Colonic mucosa (tissue), 4 donors: ENCODE results near the gene CLN3. TPM values are rescaled to one million over a fixed set of nuclear protein-coding genes. Genes with fewer than 3 reads are reported as not detected.
"Not testable (repeated sequence)": the region's sequence is repeated elsewhere in the genome, so short reads cannot be mapped to it uniquely, and the experiment has no call there.

ENCODE experiments used
- DNase-seq: peaks from one replicate; pipeline ENCODE4 v3.0.0-alpha.2; 2020
- H3K27ac ChIP-seq: fragments of 200-600 bp; one replicate; pipeline ENCODE4 v1.8.0; 2021
- H3K27me3 ChIP-seq: fragments of 200-600 bp; one replicate; pipeline ENCODE4 v1.8.0; 2021
- H3K36me3 ChIP-seq: fragments of 200-600 bp; one replicate; pipeline ENCODE4 v1.8.0; 2021
- H3K4me1 ChIP-seq: fragments of 200-600 bp; one replicate; pipeline ENCODE4 v1.8.0; 2021; ENCODE audit warnings: mild to moderate bottlenecking
- H3K4me3 ChIP-seq: fragments of 200-600 bp; one replicate; pipeline ENCODE4 v1.8.0; 2021
- H3K9ac ChIP-seq, 2 donors: one replicate each; pipeline ENCODE4 v1.7.0; 2013; ENCODE audit warnings: control low read depth in 2 of 2, low read depth in 2 of 2, low read length in 2 of 2
- H3K9me3 ChIP-seq: fragments of 200-600 bp; one replicate; pipeline ENCODE4 v1.8.0; 2021
- intact Hi-C: fragments of 100-400 bp; cut with DNase I; formaldehyde crosslinking; loops from one replicate; pipeline ENCODE4 v1.14.1; 2022
- total RNA-seq, 2 donors: library from RNA; stranded (reverse); fragmentation: NEBNext Ultra II Directional in 1 of 2; extraction: Animal tissue kit (Norgen Biotek cat#: 25700) in 1 of 2; gene quantifications; one replicate each; pipeline ENCODE4 v1.2.1, GENCODE V29; 2021
- TF ChIP-seq, protein P1 (sequence below): fragments of 200-600 bp; IDR thresholded peaks from one replicate; pipeline ENCODE4 v1.8.0; 2022; ENCODE audit warnings: antibody characterized with exemption, mild to moderate bottlenecking
- donor health status: healthy.
- donor health status: DM: no; HTN: no; CAD: no.
- donor health status: DM: no; HTN: no; CAD: no.

The CLN3 gene
- total RNA-seq, 2 donors from 2014 or later: 101 to 123 TPM

GRCh38 chr16:28501258-28502232, 9.7 kb upstream of the CLN3 start:
- Histone ChIP-seq H3K27me3 (no peaks in the 10 kb centered on the region), H3K4me3 (no peak overlapping the region), H3K27ac (no peak overlapping the region), H3K36me3 (no peaks in the 10 kb centered on the region), H3K9me3 (no peaks in the 10 kb centered on the region), H3K4me1 (no peaks in the 10 kb centered on the region), H3K9ac (no peak overlapping the region)
- no peak for DNase-seq
- intact Hi-C loops: no loop called here
- TF ChIP-seq, protein P1, sequence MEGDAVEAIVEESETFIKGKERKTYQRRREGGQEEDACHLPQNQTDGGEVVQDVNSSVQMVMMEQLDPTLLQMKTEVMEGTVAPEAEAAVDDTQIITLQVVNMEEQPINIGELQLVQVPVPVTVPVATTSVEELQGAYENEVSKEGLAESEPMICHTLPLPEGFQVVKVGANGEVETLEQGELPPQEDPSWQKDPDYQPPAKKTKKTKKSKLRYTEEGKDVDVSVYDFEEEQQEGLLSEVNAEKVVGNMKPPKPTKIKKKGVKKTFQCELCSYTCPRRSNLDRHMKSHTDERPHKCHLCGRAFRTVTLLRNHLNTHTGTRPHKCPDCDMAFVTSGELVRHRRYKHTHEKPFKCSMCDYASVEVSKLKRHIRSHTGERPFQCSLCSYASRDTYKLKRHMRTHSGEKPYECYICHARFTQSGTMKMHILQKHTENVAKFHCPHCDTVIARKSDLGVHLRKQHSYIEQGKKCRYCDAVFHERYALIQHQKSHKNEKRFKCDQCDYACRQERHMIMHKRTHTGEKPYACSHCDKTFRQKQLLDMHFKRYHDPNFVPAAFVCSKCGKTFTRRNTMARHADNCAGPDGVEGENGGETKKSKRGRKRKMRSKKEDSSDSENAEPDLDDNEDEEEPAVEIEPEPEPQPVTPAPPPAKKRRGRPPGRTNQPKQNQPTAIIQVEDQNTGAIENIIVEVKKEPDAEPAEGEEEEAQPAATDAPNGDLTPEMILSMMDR: no peak

GRCh38 chr16:28500476-28501180, 8.8 kb upstream of the CLN3 start:
- intact Hi-C loops, H3K36me3 ChIP-seq, DNase-seq: not testable (repeated sequence)

GRCh38 chr16:28499854-28500253, 8.0 kb upstream of the CLN3 start:
- no peak overlapping the region for H3K4me3 ChIP-seq
- no peak overlapping the region for H3K9ac ChIP-seq
- intact Hi-C loops: no loop called here
- no peaks in the 10 kb centered on the region for H3K4me1 ChIP-seq
- H3K36me3 ChIP-seq: no peaks in the 10 kb centered on the region
- TF ChIP-seq, protein P1: no peak
- no peaks in the 10 kb centered on the region for H3K9me3 ChIP-seq
- H3K27me3 ChIP-seq: no peaks in the 10 kb centered on the region
- no peak overlapping the region for H3K27ac ChIP-seq
- DNase-seq: no peak

More at GRCh38 chr16:28500476-28501180, 8.8 kb upstream of the CLN3 start:
- H3K4me3 ChIP-seq, H3K27me3 ChIP-seq, H3K9ac ChIP-seq, H3K27ac ChIP-seq, H3K9me3 ChIP-seq, H3K4me1 ChIP-seq: not testable (repeated sequence)

- no peak overlapping the region for H3K9ac ChIP-seq
- no peaks in the 10 kb centered on the region for H3K36me3 ChIP-seq
- no peak for DNase-seq
- no peak overlapping the region for H3K4me3 ChIP-seq
- TF ChIP-seq, protein P1: no peak
- H3K27me3 ChIP-seq: no peaks in the 10 kb centered on the region
- no peak overlapping the region for H3K27ac ChIP-seq
- intact Hi-C loops: no loop called here
- no peaks in the 10 kb centered on the region for H3K9me3 ChIP-seq
- no peaks in the 10 kb centered on the region for H3K4me1 ChIP-seq
These were observed 7.0 kb upstream of the CLN3 start for GRCh38 chr16:28498666-28499381.

DNA sequence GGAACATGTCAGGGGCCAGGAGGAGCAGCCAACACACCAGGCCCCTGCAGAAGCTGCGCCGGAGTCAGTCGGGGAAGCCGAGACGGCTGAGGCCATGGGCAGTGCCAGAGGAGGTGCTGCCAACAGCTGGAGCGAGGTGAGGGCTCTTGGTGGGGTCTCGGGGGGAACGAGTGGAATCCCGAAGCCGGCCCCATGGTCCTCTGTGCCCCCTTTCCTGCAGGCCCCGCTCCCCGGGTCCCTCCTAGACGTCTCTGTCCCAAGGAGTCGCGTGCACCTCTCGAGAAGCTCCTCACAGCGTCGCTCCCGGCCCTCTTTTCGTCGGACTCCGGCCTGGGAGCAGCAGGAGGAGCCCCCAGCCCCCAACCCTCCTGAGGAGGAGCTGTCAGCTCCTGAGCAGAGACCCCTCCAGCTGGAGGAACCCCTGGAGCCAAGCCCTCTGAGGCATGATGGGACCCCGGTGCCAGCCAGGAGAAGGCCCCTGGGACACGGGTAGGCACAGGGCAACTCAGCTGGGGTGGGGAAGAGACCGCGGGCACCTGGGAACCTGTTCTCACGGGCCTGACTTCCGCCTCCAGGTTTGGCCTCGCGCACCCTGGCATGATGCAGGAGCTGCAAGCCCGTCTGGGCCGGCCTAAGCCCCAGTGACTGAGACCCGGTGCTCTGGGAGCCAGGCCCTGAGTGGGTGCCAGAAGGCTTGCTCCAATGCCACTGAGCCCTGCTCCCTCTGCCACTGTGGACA, 6.2 kb upstream of the CLN3 start:
- Histone ChIP-seq H3K27ac (no peak overlapping the region), H3K9ac (no peak overlapping the region), H3K27me3 (no peaks in the 10 kb centered on the region), H3K9me3 (no peaks in the 10 kb centered on the region), H3K4me3 (no peak overlapping the region), H3K4me1 (no peaks in the 10 kb centered on the region), H3K36me3 (no peaks in the 10 kb centered on the region)
- intact Hi-C loops: no loop called here
- TF ChIP-seq, protein P1: no peak
- no peak for DNase-seq
